ENCODE results near the gene SATB1. TPM values are rescaled to one million over a fixed set of nuclear protein-coding genes. Genes with fewer than 3 reads are reported as not detected.

Gene SATB1
- total RNA-seq, 2 donors from 2014 or later = 36.1 to 50.8 TPM

DNA sequence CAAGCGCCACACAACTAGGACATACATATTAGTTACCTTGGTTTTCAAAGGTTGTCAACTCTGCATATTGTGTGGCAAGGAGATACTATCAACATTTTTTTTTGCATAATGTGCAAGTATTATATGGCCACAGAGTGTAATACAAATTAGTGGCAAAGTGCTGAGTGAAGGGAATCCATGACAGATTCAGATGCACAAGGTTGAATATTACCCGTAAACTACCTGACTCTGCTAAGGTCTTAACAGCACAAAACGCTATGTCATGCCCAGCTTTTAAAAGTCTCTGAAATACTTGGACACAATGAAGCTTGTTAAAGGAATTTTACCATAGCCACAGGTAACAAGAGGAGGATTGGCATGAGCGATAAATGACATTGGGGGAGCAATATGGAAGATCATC, 79.0 kb downstream of the SATB1 start:
- H3K27ac ChIP-seq = no peak overlapping the region
- H3K36me3 ChIP-seq (replicated peaks in 1 of 2; ENCODE audit: insufficient read depth in 1 of 2, low read depth in 2 of 2) = peaks cover 0 to 9% of the 10 kb centered on the region in 2 donors
- no peaks in the 10 kb centered on the region for H3K9me3 ChIP-seq
- no peak overlapping the region for H3K4me3 ChIP-seq
- H3K27me3 ChIP-seq = no peaks in the 10 kb centered on the region
- ATAC-seq (no peak), DNase-seq (no peak)
- 95 to 96% methylated on average over 4 of the region's 4 CpGs for WGBS, 2 donors
- no peaks in the 10 kb centered on the region for H3K4me1 ChIP-seq
- intact Hi-C loops (cut with DNase I) = no loop called here
- TF ChIP-seq CTCF (IDR thresholded peaks at IDR 0.05) (no peak), POLR2A (IDR thresholded peaks at IDR 0.05) (no peak)

GRCh38 chr3:18345015-18345367, 80.1 kb downstream of the SATB1 start:
- H3K27ac ChIP-seq = no peak overlapping the region
- intact Hi-C loops (cut with DNase I) = no loop called here
- ATAC-seq (no peak), DNase-seq (no peak)
- H3K4me3 ChIP-seq = no peak overlapping the region
- no peaks in the 10 kb centered on the region for H3K4me1 ChIP-seq
- H3K36me3 ChIP-seq (replicated peaks in 1 of 2; ENCODE audit: insufficient read depth in 1 of 2, low read depth in 2 of 2) = peaks cover 0 to 4% of the 10 kb centered on the region in 2 donors
- no peaks in the 10 kb centered on the region for H3K27me3 ChIP-seq
- TF ChIP-seq POLR2A (IDR thresholded peaks at IDR 0.05) (no peak), CTCF (IDR thresholded peaks at IDR 0.05) (no peak)
- H3K9me3 ChIP-seq = no peaks in the 10 kb centered on the region
- 53 to 60% methylated on average over 5 of the region's 5 CpGs for WGBS, 2 donors

- Histone ChIP-seq H3K4me3 (no peak overlapping the region), H3K27me3 (no peaks in the 10 kb centered on the region), H3K4me1 (no peaks in the 10 kb centered on the region), H3K36me3 (replicated peaks in 1 of 2; ENCODE audit: insufficient read depth in 1 of 2, low read depth in 2 of 2) (peaks cover 0 to 4% of the 10 kb centered on the region in 2 donors), H3K27ac (no peak overlapping the region), H3K9me3 (no peaks in the 10 kb centered on the region)
- TF ChIP-seq POLR2A (IDR thresholded peaks at IDR 0.05) (no peak), CTCF (IDR thresholded peaks at IDR 0.05) (no peak)
- intact Hi-C loops (cut with DNase I) = no loop called here
- 58 to 71% methylated on average over 4 of the region's 4 CpGs for WGBS, 2 donors
- DNase-seq (no peak), ATAC-seq (no peak)
Measured at GRCh38 chr3:18344306-18345014, 80.7 kb downstream of the SATB1 start.

DNA sequence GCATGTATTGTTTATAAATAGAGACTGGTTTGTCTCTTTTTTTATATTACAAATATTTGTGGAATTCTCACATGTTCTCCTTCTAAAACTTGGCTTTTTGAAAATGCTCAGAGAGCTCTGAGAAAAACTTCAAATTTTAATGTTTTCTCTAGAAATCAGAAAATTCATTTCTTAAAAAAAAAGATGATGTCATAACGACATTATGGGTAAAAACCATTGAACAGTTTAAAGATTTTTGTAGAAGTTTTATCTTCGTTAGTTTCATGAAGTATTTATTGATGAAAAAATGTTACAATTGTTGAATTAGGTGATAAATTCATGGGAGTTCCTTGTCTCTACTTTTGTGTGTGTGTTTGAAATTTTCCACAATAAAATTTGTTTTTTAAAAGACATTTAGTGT, 81.3 kb downstream of the SATB1 start:
- ATAC-seq (no peak), DNase-seq (no peak)
- Histone ChIP-seq H3K36me3 (replicated peaks in 1 of 2; ENCODE audit: insufficient read depth in 1 of 2, low read depth in 2 of 2) (peaks cover 0 to under 1% of the 10 kb centered on the region in 2 donors), H3K9me3 (no peaks in the 10 kb centered on the region), H3K4me3 (no peak overlapping the region), H3K4me1 (no peaks in the 10 kb centered on the region), H3K27ac (no peak overlapping the region), H3K27me3 (no peaks in the 10 kb centered on the region)
- TF ChIP-seq CTCF (IDR thresholded peaks at IDR 0.05) = no peak
- no peak for TF ChIP-seq POLR2A (IDR thresholded peaks at IDR 0.05)
- intact Hi-C loops (cut with DNase I) = no loop called here
- WGBS, 2 donors = 57 to 72% methylated on average over 2 of the region's 2 CpGs

All from body of pancreas (tissue), 4 donors.